ENCODE results near the gene TSNAX.

TSNAX gene

GRCh38 chr1:231519166-231519565 lies 9.3 kb upstream of the TSNAX start:
- FAIRE-seq = no peak

DNA sequence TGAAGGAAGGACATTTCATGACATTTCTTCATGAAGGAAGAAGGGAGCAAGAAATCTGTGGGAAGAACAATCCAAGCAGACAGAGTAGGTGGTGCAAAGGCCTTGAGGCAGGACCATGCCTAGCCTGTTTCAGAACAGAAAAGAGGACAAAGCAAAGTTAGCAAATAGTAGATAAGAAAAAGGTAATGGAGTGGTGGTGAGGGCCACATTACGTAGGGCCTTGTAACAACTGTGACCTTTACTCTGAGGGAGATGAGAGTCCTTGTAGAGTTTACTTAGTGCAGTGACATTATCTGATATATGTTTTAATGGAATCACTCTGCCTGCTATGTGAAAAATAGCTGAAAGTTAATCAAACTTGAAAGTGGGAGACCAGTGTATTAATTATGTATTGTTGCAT lies 6.4 kb upstream of the TSNAX start:
- no peak for FAIRE-seq

- no peak for FAIRE-seq
Measured at GRCh38 chr1:231522931-231523642, 5.4 kb upstream of the TSNAX start.

DNA sequence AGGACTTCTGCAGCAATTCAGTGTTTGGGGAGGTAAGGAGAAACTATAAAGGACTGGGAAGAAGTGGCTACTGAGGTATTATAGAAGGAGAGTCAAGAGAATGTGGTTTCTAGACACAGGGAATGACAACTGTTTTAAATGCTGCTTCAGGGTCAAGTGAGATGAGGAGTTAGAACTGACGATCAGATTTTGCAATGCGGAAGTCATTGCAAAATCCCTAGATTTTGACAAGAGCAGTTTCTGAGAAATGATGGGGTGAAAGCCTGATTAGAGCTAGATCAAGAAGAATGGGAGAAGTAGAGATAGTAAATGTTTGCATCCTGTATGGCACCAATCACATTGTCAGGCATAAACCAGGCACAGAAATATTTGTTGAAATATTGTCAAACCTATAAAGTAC lies 4.7 kb upstream of the TSNAX start:
- FAIRE-seq = no peak

- no peak for FAIRE-seq
Measured at GRCh38 chr1:231526536-231526935, 1.9 kb upstream of the TSNAX start.

GRCh38 chr1:231527586-231528171 lies 790 bp upstream of the TSNAX start:
- FAIRE-seq = no peak

DNA sequence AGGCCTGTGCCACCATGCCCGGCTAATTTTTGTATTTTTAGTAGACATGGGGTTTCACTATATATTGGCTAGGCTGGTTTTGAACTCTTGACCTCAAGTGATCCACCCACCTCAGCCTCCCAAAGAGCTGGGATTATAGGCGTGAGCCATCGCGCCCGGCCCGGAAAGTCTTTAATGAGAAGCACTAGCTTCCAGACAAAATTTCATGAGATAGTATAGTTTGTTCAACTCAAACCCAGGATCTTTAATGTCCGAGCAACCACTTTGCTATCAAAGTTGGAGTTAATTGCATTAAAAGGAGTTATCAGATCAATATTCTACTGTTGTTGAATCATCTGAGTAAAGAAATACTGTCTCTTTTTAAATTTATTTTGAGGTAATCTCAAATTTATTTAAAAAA lies 4.8 kb downstream of the TSNAX start:
- no peak for FAIRE-seq

- FAIRE-seq = no peak
Measured at GRCh38 chr1:231534703-231535159, 6.3 kb downstream of the TSNAX start.

GRCh38 chr1:231536099-231536498 lies 7.6 kb downstream of the TSNAX start:
- FAIRE-seq = no peak

DNA sequence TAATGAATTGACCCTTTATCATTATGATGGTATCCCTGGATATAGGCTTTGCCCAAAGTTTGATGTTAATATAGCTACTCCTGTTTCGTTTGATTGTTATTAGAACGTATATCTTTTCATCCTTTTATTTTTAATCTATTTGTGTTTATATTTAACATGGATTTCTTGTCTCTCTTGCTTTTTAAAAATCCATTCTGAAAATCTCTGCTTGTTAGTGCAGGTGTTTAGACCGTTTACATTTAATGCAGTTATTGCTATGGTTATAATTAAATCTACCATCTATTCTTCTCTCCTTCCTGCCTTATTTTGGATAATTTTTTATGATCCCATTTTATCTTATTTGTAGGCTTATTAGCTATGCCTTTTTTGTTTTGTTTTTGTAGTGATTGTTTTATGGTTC lies 12.4 kb downstream of the TSNAX start:
- no peak for FAIRE-seq

GRCh38 chr1:231541842-231542241 lies 13.4 kb downstream of the TSNAX start:
- no peak for FAIRE-seq

DNA sequence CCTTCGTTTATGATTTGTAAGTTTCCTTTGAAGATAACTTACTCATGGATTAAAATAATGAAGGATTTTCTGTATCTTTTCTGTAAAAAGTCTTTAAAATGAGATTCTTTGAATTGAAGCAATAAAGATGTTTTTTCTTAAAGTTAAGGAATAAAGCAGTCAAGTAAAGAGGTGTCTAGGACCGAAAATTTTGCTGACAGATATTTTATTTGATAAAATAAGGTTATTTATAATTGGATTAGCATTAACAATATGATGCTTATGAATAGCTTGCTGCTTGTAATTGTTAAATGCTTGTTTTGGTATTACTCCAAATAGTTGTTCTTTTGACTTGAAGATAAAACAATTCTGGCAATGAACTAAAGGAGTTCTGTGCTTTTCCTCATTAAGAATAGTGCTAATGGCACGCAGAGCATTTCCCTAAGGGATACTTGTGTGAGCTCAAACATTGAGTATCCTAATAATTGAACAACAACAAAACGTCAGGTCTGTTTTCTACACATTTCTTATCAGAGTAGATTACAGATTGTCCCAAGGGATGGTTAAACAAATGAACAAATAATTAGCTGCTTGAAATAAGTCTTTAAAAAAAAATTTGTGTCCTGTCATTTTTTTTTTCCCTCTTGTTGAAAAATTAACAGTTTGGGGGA lies 16.6 kb downstream of the TSNAX start:
- peak; percentile 27 for FAIRE-seq

DNA sequence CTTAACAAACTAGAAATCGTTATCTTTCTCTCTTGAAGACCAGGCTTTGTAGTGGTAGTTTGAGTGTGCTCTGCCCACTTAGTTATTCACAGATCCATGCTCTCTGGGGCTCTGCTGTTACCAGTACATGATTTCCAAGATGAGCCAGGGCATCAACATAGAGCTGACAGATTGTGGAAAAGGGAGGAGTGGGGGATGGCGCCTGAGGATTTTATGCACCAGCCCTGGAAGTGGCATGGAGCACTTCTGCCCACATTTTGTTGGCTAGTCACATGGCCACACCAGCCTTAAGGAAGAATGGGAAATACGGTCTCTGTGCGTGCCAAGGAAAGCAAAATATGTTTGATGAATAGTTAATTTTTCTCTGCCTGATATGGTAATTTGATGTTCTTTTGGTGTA lies 18.2 kb downstream of the TSNAX start:
- FAIRE-seq = no peak

DNA sequence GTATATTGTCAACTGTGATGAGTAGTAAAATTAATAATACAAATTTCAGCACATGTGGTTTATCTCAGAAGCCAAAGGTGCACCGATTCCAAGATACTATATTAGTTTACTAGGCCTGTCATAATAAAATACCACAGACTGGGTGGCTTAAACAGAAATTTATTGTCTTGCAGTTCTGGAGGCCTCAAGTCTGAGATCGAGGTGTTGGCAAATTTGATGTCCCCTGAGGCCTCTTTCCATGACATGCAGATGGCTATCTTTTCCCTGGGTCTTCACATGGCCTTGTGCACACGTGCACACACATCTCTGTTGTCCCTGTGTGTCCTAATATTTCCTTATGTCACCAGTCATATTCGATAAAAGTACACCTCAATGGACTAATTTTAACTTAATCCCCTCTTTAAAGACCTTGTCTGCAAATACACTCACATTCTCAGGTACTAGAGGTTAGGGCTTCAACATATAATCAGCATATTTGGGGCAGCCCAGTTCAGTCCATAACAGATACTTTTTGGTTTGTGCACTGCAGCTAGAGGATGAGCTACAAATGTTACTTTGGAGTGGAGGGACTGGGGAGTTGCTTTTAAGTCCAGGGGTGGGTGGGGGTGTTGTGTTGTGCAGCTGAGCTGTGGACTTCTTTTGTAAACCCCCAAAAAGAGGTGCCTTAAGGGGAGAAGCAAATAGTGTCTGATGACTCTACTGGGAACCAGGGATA lies 21.4 kb downstream of the TSNAX start:
- no peak for FAIRE-seq

DNA sequence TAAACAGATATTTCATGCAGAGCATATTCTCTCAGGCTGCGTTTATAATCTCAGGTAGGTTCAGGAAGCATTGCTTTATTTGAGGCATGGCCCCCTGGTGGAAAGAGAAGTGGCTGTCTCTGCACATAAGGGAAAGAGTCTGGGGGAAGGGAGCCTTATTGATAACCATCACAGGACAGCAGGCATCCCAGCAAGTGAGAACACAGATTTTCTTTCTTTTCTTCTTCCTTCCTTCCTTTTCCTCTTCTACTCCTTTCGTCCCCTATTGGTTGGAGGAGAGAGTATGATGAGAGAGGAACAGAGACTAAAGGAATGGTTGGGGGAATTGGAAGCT lies 21.9 kb downstream of the TSNAX start:
- FAIRE-seq = no peak

GRCh38 chr1:231553320-231553719 lies 24.9 kb downstream of the TSNAX start:
- FAIRE-seq = no peak

GRCh38 chr1:231554969-231555368 lies 26.5 kb downstream of the TSNAX start:
- FAIRE-seq = no peak

DNA sequence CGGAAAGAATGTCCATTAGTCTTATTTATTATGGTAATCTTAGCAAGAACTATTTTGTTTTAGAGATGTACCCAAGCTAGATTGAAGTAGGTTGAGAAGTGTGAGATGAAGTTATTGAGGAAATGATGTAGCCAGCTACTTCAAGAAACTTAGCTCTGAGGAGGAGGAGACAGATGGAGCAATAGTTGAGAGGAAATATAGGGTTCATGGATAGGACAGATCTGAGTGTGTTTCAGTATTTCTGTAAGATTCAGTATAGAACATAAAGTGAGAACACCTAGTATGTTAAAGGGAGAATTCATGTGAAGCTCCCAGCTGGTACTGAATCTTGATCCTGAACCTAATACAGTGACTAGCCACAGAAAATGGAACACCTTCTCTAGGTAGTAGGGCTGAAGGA lies 28.9 kb downstream of the TSNAX start:
- no peak for FAIRE-seq

DNA sequence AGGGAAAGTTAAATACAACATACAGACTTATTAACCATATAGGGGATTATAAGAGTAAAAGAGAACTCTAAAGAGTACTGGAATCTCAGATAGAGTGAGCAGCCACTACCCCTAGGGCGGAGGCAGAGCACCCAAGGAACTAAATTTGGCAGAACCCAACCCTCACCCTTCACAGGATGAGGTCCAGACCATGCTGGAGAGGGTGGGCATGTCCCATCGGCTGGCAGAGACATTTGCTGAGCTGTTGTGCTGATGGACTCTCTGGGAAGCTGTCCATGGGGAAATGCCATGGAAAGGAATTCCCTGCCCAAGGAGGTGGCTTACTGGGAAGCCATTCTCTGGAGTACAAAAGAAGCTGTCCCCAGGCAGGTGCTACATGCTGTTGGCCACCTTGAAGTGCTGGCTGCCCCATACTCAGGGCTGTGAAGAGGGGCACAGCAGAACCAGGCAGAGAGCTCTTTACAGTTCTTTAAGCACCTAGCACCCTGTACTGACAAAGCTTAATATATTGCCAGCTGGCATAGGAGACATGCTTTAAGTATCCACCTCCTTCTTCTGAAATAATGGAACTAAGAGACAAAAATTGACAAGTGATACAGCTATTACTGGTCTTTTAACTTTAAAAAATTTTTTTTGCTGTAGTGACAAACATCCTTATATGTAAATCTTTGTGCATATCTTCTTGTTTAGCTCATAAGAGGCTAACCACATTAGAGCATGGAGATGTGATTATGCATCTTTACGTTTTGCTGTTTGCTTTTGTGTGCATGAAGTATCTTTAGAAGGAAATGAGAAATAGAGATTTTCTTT lies 29.6 kb downstream of the TSNAX start:
- no peak for FAIRE-seq

- no peak for FAIRE-seq
Measured at GRCh38 chr1:231558708-231559185, 30.3 kb downstream of the TSNAX start.

- peak; percentile 93 for FAIRE-seq
Measured at GRCh38 chr1:231561647-231562383, 33.3 kb downstream of the TSNAX start.

DNA sequence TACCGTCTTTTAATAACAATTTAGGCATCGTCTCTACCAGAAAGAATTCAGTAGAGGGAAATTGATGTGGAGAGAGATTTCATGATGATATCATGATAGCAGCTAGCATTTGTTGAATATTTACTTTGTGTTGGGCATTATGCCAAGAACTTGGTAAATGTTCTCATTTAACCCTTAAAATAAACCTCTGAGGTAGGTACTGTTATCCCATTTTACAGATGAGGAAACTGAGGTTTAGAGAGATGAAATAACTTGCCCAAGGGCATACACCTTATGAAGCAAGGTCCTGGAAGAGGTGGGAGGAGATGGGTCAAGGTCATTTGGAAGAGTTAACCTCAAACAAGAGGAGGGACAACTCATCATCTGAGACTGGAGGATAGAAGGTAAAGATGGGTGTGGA lies 34.8 kb downstream of the TSNAX start:
- FAIRE-seq = no peak
